GM12801 (cell line): ENCODE data around the gene HSPG2.

Experiments
- TF ChIP-seq, protein P1 (sequence below): IDR thresholded peaks from one replicate; pipeline ENCODE4 v1.5.1; 2011; ENCODE audit warnings: control low read depth; ENCODE audit not compliant: insufficient read length; ENCODE audit errors: extremely low read depth

The HSPG2 gene

DNA sequence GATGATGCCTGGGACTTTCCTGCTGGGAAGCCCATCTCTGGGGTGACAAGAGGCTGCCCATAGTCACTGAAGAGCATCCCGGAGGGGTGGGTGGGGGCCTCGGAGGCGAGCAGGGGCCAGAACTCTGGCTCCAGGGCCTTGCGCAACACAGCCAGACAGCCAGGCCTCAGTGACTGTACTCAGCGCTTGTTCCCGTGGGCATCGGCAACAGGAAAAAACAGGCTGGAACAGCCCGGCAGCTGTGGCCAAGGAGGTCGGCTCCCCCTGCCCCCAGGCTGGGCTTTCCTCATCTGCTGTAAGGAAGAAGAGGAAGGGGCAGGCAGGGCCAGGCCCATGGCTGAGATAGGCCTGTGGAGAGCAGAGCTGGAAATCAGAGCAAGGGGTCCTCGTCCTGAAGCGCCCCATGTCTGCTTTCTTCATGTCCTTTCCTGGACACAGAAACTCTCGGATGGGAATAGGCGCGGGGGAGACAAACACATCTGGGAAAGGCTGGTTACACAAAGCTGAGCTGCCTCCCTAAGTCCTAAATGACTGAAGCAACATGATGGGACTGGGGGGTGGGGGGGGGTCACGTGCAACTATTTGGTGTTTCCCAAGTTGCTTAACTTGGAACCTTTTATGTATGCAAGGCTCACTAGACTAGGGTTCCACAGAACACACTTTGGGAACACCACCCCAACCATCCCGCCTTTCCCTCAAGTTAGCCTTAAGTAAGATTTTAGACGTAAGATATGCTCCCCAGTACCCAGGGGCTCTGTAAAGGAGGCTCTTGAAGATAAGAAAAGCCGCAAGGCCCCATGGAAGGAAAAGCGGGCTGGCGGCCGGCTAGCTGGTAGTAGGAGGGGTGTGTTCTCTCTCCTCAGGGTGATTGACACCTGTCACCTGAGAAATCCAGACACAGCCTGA is 30.7 kb downstream of the HSPG2 start:
- TF ChIP-seq, protein P1, sequence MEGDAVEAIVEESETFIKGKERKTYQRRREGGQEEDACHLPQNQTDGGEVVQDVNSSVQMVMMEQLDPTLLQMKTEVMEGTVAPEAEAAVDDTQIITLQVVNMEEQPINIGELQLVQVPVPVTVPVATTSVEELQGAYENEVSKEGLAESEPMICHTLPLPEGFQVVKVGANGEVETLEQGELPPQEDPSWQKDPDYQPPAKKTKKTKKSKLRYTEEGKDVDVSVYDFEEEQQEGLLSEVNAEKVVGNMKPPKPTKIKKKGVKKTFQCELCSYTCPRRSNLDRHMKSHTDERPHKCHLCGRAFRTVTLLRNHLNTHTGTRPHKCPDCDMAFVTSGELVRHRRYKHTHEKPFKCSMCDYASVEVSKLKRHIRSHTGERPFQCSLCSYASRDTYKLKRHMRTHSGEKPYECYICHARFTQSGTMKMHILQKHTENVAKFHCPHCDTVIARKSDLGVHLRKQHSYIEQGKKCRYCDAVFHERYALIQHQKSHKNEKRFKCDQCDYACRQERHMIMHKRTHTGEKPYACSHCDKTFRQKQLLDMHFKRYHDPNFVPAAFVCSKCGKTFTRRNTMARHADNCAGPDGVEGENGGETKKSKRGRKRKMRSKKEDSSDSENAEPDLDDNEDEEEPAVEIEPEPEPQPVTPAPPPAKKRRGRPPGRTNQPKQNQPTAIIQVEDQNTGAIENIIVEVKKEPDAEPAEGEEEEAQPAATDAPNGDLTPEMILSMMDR = no peak

DNA sequence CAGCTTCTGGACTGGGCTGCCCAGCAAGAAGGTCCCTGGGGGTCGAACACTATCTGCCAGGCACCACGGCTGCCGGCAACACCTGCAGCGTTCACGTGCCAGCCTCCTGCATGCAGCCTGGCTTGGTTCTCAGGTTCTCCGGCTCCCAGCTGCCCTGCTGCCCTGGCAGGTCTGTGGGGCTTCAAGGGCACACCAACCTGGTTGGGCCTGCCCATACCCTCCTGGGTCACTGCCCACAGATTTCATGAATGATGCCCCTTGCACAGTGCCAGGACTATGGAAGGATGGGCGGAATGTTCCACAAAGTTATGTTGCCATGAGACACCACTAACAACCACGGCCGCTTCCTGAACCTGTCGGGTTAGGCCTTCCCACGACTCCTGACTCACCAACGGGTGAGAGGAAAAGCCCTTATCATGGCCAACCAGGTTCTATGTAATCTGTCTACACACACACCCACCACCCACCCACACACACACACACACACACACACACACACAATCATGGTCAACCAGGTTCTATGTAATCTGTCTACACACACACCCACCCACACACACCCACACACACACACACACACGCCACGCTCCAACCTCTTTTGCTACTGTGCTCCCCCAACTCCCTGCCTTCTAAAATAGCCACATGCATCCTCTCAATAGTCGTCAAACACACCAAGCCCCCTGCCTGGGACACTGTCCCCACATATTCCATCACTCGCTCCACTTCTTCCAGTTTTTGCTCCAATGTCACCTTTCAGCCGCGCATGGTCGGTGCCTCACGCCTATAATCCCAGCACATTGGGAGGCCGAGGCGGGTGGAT is 32.2 kb downstream of the HSPG2 start:
- TF ChIP-seq, protein P1 = no peak

DNA sequence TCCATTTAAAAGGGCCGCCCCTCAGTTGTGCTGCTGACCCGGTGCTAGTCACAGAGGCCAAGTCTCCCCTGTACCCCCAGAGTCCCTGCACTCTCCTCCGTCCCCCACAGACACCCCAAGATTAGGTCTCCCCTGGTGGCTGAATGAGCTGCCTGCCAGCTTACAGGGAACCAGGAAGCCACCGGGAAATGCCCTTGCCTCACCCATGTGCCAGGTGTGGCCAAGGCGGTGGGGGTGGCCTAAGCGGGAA is 32.7 kb downstream of the HSPG2 start:
- TF ChIP-seq, protein P1 = no peak

DNA sequence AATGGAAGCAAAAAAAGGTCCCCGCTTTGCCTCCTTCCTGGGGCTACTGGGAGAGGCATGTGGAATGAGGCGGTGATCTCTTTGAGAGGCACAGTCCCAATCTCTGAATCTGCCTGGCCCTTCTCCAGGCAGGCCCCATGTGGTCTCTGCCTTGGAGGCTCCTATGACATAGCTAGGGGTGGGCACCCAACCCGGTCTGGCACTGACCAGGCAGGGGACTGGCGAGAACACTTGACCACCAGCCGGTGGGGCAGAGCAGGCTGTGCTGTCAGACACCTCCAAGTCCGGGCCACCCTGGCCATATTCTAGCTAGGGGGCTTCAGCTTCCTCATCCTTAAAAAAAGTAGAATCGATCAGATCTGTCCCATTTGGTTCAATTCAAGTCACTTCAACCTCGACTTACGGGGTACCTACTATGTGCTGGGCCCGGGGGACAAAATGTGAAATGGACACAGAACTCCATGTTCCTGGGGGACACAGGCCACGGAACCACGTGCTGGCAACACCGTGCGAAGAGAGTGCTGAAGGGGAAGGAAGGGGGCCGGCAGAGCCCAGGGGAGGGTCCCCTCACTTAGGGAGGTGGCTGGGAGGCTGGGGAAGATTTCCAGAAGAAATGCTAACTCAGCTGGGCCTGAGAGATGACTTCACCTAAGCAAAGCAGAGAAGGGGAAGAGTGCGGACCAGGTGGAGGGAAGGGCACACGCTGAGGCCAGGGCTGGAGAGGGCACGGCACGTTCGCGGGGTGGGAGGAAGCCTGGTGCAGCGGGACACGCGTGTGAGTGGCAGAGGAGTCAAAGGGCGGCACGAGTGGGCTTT is 33.3 kb downstream of the HSPG2 start:
- TF ChIP-seq, protein P1 = no peak

DNA sequence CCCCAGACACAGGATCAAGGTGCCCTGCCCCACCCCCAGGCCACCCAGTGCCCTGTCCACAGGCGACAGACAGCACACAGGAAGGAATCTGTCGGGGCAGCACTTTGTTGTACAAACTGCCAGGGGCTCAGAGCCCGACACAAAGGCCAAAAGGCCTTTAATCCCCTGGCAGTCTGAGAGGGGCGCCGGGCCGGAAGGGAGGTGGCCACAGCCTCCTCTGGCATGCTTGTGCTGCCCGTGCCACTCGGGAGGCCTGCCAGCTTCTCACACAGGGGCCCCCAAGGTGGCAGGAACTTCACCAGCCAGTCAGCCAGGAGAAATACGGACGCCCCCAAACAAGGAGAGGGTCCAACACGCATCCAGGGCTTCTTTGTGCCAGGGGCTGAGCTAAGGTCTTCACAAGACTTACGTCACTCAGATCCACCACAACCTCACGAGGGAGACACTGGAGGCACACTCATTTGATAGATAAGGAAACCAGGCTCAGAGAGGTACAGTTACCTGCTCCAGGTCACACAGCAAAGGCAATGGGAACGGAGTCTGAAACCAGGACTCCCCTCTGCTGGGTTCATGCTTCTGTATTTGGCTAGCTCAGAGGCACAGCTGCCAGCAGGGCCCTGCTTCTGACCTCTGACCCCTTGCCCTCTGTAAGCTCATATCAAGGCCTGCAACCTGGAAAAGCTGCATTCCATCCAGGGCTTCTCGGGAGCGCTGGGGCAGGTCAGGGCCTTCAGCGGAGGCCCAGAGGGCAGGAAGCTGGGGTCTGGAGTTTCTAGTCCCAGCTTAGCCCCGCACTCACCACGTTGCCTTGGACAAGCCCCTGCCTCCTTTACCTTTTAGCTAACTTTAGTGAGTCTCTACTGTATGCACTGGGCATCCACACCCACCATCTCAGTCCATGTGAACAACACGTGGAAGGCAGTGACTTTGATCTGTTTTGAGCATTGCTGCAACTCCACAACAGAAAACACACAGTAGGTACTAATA is 34.8 kb downstream of the HSPG2 start:
- TF ChIP-seq, protein P1 = no peak

DNA sequence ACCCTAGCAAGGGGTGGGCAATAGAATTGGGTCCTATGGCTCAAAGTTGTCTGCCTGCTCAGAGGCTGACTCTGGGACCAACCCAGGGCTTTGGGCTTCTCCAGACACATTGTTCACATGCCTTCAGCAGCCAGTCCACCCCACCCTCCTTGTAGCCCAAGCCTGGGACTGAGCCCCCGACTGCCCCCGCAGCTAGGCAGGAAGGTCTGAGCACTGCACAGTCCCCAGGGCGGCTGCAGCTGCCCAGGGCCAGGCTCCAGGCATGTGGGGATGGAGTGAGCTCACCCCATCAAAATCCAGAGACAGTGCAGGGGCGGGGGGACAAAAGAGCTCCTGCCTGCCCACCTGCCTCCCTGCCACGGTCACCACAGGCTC is 35.6 kb downstream of the HSPG2 start:
- TF ChIP-seq, protein P1 = no peak
